Neural cell (in vitro differentiated cells): Measurements from ENCODE around the gene FHL1. TPM values are rescaled to one million over a fixed set of nuclear protein-coding genes. Genes with fewer than 3 reads are reported as not detected.
"Not testable (repeated sequence)": the region's sequence is repeated elsewhere in the genome, so short reads cannot be mapped to it uniquely, and the experiment has no call there.

Experiments
- H2AFZ ChIP-seq: fragments of 200-600, 300-800 bp; sonication (generic), shearing (Covaris generic); 2 replicates; pipeline ENCODE4 v1.6.0; 2014; ENCODE audit warnings: low read depth, mild to moderate bottlenecking, antibody characterized with exemption, low read length, moderate library complexity
- H3F3A ChIP-seq: fragments of 200-600 bp; shearing (Covaris generic); 2 replicates; pipeline ENCODE4 v1.6.1; 2016; ENCODE audit warnings: mild to moderate bottlenecking, moderate library complexity, mixed read lengths, antibody characterized with exemption, low read length; ENCODE audit not compliant: insufficient read depth, poor library complexity, severe bottlenecking
- H3K27ac ChIP-seq: fragments of 200-600, 300-800 bp; sonication (generic), shearing (Covaris generic); 2 replicates; pipeline ENCODE4 v1.5.1; 2014; ENCODE audit warnings: mild to moderate bottlenecking, low read length, moderate library complexity
- H3K27me3 ChIP-seq: fragments of 300-800, 200-600 bp; sonication (generic), shearing (Covaris generic); 2 replicates; pipeline ENCODE4 v1.6.0; 2014; ENCODE audit warnings: mild to moderate bottlenecking, low read depth, low read length, moderate library complexity; ENCODE audit not compliant: insufficient read depth
- H3K36me3 ChIP-seq: fragments of 300-800, 200-600 bp; sonication (generic), shearing (Covaris generic); 2 replicates; pipeline ENCODE4 v1.5.1; 2014; ENCODE audit warnings: mild to moderate bottlenecking, antibody characterized with exemption, low read length, moderate library complexity; ENCODE audit not compliant: insufficient read depth
- H3K4me2 ChIP-seq: fragments of 300-800, 200-600 bp; sonication (generic), shearing (Covaris generic); 2 replicates; pipeline ENCODE4 v1.6.0; 2014; ENCODE audit warnings: mild to moderate bottlenecking, low read length
- H3K4me3 ChIP-seq: fragments of 300-800, 200-600 bp; sonication (generic), shearing (Covaris generic); 2 replicates; pipeline ENCODE4 v1.5.1; 2014; ENCODE audit warnings: mild to moderate bottlenecking, low read length, moderate library complexity
- H3K79me2 ChIP-seq: fragments of 200-600 bp; shearing (Covaris generic); replicated peaks from 2 replicates; pipeline ENCODE4 v1.6.0; 2014; ENCODE audit warnings: mild to moderate bottlenecking, low read length, moderate library complexity; ENCODE audit not compliant: insufficient read depth
- H3K9ac ChIP-seq: fragments of 300-800, 200-600 bp; sonication (generic), shearing (Covaris generic); 2 replicates; pipeline ENCODE4 v1.6.1; 2016; ENCODE audit warnings: mild to moderate bottlenecking, low read length, mixed read lengths
- H3K9me2 ChIP-seq: fragments of 200-600 bp; shearing (Covaris generic); 2 replicates; pipeline ENCODE4 v1.6.1; 2016; ENCODE audit warnings: mild to moderate bottlenecking, low read length, mixed read lengths; ENCODE audit not compliant: insufficient read depth
- H3K9me3 ChIP-seq: fragments of 200-600, 300-800 bp; sonication (generic), shearing (Covaris generic); 2 replicates; pipeline ENCODE4 v1.6.1; 2016; ENCODE audit warnings: mild to moderate bottlenecking, mixed run types, low read length, moderate library complexity, mixed read lengths
- H4K20me1 ChIP-seq: fragments of 200-600 bp; shearing (Covaris generic); 2 replicates; pipeline ENCODE4 v1.6.1; 2016; ENCODE audit warnings: mild to moderate bottlenecking, mixed run types; ENCODE audit not compliant: insufficient read depth
- CTCF ChIP-seq: fragments of 450-650 bp; IDR thresholded peaks from 2 replicates; pipeline ENCODE4 v1.5.1; 2014; ENCODE audit warnings: antibody characterized with exemption, mild to moderate bottlenecking, moderate library complexity; ENCODE audit not compliant: poor library complexity, severe bottlenecking
- EP300 ChIP-seq: fragments of 450-650 bp; conservative IDR thresholded peaks from 2 replicates; pipeline ENCODE4 v1.6.1; 2014; ENCODE audit warnings: antibody characterized with exemption, mild to moderate bottlenecking, moderate library complexity; ENCODE audit not compliant: poor library complexity, severe bottlenecking
- EZH2 ChIP-seq: fragments of 200-600, 300-800 bp; shearing (Covaris generic), sonication (generic); IDR thresholded peaks from 2 replicates; pipeline ENCODE4 v1.6.1; 2014; ENCODE audit warnings: antibody characterized with exemption, low read length, borderline replicate concordance, mild to moderate bottlenecking; ENCODE audit not compliant: insufficient read depth, poor library complexity, severe bottlenecking
- MXI1 ChIP-seq: fragments of 450-650 bp; conservative IDR thresholded peaks from 2 replicates; pipeline ENCODE4 v1.6.1; 2014; ENCODE audit warnings: antibody characterized with exemption, mild to moderate bottlenecking; ENCODE audit not compliant: poor library complexity, severe bottlenecking
- POLR2AphosphoS5 ChIP-seq: IDR thresholded peaks from 2 replicates; pipeline ENCODE4 v1.6.1; 2012
- RAD21 ChIP-seq: fragments of 450-650 bp; conservative IDR thresholded peaks from 2 replicates; pipeline ENCODE4 v1.6.1; 2014; ENCODE audit warnings: antibody characterized with exemption, mild to moderate bottlenecking, moderate library complexity
- REST ChIP-seq: IDR thresholded peaks from 2 replicates; pipeline ENCODE4 v1.6.1; 2012; ENCODE audit warnings: borderline replicate concordance
- SMC3 ChIP-seq: fragments of 450-650 bp; conservative IDR thresholded peaks from 2 replicates; pipeline ENCODE4 v1.6.1; 2014; ENCODE audit warnings: antibody characterized with exemption, mild to moderate bottlenecking, moderate library complexity; ENCODE audit not compliant: poor library complexity
- TAF1 ChIP-seq: IDR thresholded peaks from 2 replicates; pipeline ENCODE4 v1.6.1; 2012; ENCODE audit warnings: low read depth
- polyA plus RNA-seq: library from polyadenylated mRNA; depleted of rRNA; stranded (reverse); fragments of >200 nt; gene quantifications from 2 replicates; pipeline ENCODE4 v1.2.3, GENCODE V29; 2014

The FHL1 gene
- polyA plus RNA-seq, 1 donor from 2014 or later = 235 TPM

GRCh38 chrX:136104936-136105335 is 42.4 kb upstream of the FHL1 start:
- Histone ChIP-seq H3K9ac (no peak overlapping the region), H3K27ac (no peak overlapping the region), H4K20me1 (no peaks in the 10 kb centered on the region), H3K4me3 (no peak overlapping the region), H3K36me3 (no peaks in the 10 kb centered on the region), H2AFZ (no peak overlapping the region), H3K4me2 (no peak overlapping the region), H3K9me2 (no peaks in the 10 kb centered on the region), H3K27me3 (no peaks in the 10 kb centered on the region), H3K79me2 (no peaks in the 10 kb centered on the region), H3K9me3 (no peaks in the 10 kb centered on the region), H3F3A (no peaks in the 10 kb centered on the region)
- no peak for TF ChIP-seq POLR2AphosphoS5
- TF ChIP-seq EP300 = no peak
- no peak for TF ChIP-seq CTCF
- TF ChIP-seq TAF1 = no peak
- TF ChIP-seq SMC3 = no peak
- no peak for TF ChIP-seq RAD21
- no peak for TF ChIP-seq MXI1
- TF ChIP-seq EZH2 = no peak
- TF ChIP-seq REST = no peak

- Histone ChIP-seq H3K9me2 (no peaks in the 10 kb centered on the region), H3F3A (no peaks in the 10 kb centered on the region), H3K4me2 (no peak overlapping the region), H3K9me3 (no peaks in the 10 kb centered on the region), H3K36me3 (no peaks in the 10 kb centered on the region), H4K20me1 (no peaks in the 10 kb centered on the region), H3K9ac (no peak overlapping the region), H3K4me3 (no peak overlapping the region), H3K27me3 (no peaks in the 10 kb centered on the region), H2AFZ (no peak overlapping the region), H3K79me2 (no peaks in the 10 kb centered on the region), H3K27ac (no peak overlapping the region)
- TF ChIP-seq RAD21 (no peak), MXI1 (no peak)
Observed at GRCh38 chrX:136106920-136107528, 40.3 kb upstream of the FHL1 start.

GRCh38 chrX:136108905-136109304 is 38.4 kb upstream of the FHL1 start:
- not testable (repeated sequence) for H4K20me1 ChIP-seq, H2AFZ ChIP-seq, H3K4me3 ChIP-seq, H3K36me3 ChIP-seq, H3K9me2 ChIP-seq, H3F3A ChIP-seq, H3K9me3 ChIP-seq, H3K9ac ChIP-seq, H3K27ac ChIP-seq, H3K4me2 ChIP-seq, H3K79me2 ChIP-seq, H3K27me3 ChIP-seq
